Endothelial cell of coronary artery (primary cell): ENCODE results near the gene KLHDC10. TPM values are rescaled to one million over a fixed set of nuclear protein-coding genes. Genes with fewer than 3 reads are reported as not detected.

Source experiments
- total RNA-seq: library from RNA; depleted of rRNA; stranded (reverse); fragments of >200 nt; gene quantifications from 2 replicates; pipeline ENCODE4 v1.2.3, GENCODE V29; 2014

The KLHDC10 gene, protein sequence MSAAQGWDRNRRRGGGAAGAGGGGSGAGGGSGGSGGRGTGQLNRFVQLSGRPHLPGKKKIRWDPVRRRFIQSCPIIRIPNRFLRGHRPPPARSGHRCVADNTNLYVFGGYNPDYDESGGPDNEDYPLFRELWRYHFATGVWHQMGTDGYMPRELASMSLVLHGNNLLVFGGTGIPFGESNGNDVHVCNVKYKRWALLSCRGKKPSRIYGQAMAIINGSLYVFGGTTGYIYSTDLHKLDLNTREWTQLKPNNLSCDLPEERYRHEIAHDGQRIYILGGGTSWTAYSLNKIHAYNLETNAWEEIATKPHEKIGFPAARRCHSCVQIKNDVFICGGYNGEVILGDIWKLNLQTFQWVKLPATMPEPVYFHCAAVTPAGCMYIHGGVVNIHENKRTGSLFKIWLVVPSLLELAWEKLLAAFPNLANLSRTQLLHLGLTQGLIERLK
- total RNA-seq, result 24.8 and 26.4 TPM in 2 replicates

DNA sequence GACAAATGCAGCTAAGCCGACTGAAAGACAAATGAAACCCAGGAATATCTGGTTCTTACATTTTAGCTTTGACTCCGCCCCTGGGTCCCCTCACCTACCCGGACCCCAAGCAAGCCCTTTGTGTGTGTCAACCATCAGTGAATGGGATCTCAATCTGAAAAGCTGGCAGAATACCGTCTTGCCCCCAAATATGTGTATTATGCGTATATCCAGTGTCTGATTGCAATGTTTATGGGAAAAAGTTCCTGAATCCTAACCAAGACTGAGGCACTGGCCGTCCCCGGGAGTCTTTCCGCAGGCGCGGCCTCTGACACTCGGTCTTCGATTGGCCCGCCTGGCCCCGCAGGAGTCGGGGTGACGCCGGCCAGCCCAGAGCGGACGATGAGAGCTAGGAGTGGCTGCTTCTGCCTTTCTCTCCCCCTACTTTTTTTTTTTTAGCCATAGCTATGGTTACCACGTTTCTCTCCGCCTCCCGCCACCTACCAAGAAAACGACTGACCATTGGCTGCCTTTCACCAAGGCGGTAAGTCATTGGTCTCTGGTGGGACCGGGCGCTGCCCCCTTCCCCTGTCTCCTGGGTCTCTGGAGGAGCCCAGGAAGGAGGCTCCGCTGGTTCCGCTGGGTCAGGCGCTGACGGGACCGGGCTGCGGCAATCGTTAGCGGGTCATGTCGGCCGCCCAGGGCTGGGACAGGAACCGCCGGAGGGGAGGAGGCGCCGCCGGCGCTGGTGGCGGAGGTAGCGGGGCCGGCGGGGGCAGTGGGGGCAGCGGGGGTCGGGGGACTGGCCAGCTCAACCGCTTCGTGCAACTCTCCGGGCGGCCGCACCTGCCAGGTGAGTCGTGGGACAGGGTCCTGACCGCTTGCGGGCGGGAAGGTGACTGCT lies at the start of gene KLHDC10:
KLHDC10 (plus strand) TSS at position 557 of the 883 bp plus-strand sequence; CDS start at position 667, 110 bp downstream.

Other genes with a start within 250 kb of the KLHDC10 start
- gene UBE2H, start 117.6 kb upstream of the KLHDC10 start, total RNA-seq, result 65.9 and 88.1 TPM in 2 replicates
- 15.6 and 17.9 TPM in 2 replicates for gene ZC3HC1, start 19.2 kb upstream of the KLHDC10 start, total RNA-seq
- gene TMEM209, start 134.9 kb downstream of the KLHDC10 start, total RNA-seq, result 6.1 and 6.3 TPM in 2 replicates
- not detected in 2 replicates for gene SSMEM1, start 137.3 kb downstream of the KLHDC10 start, total RNA-seq
- gene CPA2, start 196.3 kb downstream of the KLHDC10 start, total RNA-seq, result not detected in 2 replicates
- gene CPA4, start 222.6 kb downstream of the KLHDC10 start, total RNA-seq, result 0.27 and 35.0 TPM in 2 replicates